ENCODE measurements around the gene EEFSEC.

Gene EEFSEC

GRCh38 chr3:128287216-128287615, 133.9 kb downstream of the EEFSEC start:
- no peak for DNase-seq (ENCODE audit: low read depth)

GRCh38 chr3:128289534-128289933, 136.3 kb downstream of the EEFSEC start:
- no peak for DNase-seq (ENCODE audit: low read depth)

- no peak for DNase-seq (ENCODE audit: low read depth)
These were observed 137.2 kb downstream of the EEFSEC start for GRCh38 chr3:128290484-128290883.

- no peak for DNase-seq (ENCODE audit: low read depth)
These were observed 140.6 kb downstream of the EEFSEC start for GRCh38 chr3:128293930-128294329.

- DNase-seq (ENCODE audit: low read depth) = no peak
These were observed 141.8 kb downstream of the EEFSEC start for GRCh38 chr3:128294999-128295468.

GRCh38 chr3:128296469-128297251, 143.4 kb downstream of the EEFSEC start:
- no peak for DNase-seq (ENCODE audit: low read depth)

- DNase-seq (ENCODE audit: low read depth) = no peak
These were observed 144.3 kb downstream of the EEFSEC start for GRCh38 chr3:128297401-128298138.

GRCh38 chr3:128301186-128302023, 148.1 kb downstream of the EEFSEC start:
- no peak for DNase-seq (ENCODE audit: low read depth)

GRCh38 chr3:128306481-128306880, 153.2 kb downstream of the EEFSEC start:
- DNase-seq (ENCODE audit: low read depth) = no peak

- DNase-seq (ENCODE audit: low read depth) = no peak
These were observed 153.8 kb downstream of the EEFSEC start for GRCh38 chr3:128307029-128307633.

- DNase-seq (ENCODE audit: low read depth) = no peak
These were observed 154.6 kb downstream of the EEFSEC start for GRCh38 chr3:128307781-128308469.

- DNase-seq (ENCODE audit: low read depth) = no peak
These were observed 155.7 kb downstream of the EEFSEC start for GRCh38 chr3:128309026-128309425.

- DNase-seq (ENCODE audit: low read depth) = no peak
These were observed 157.2 kb downstream of the EEFSEC start for GRCh38 chr3:128310286-128311058.

GRCh38 chr3:128311441-128311844, 158.2 kb downstream of the EEFSEC start:
- DNase-seq (ENCODE audit: low read depth) = no peak

GRCh38 chr3:128312271-128312670, 159.0 kb downstream of the EEFSEC start:
- no peak for DNase-seq (ENCODE audit: low read depth)

GRCh38 chr3:128313071-128313725, 159.9 kb downstream of the EEFSEC start:
- DNase-seq (ENCODE audit: low read depth) = no peak

- DNase-seq (ENCODE audit: low read depth) = no peak
These were observed 160.7 kb downstream of the EEFSEC start for GRCh38 chr3:128313935-128314334.

GRCh38 chr3:128315313-128315712, 162.0 kb downstream of the EEFSEC start:
- DNase-seq (ENCODE audit: low read depth) = no peak

GRCh38 chr3:128316481-128316891, 163.2 kb downstream of the EEFSEC start:
- DNase-seq (ENCODE audit: low read depth) = no peak

- no peak for DNase-seq (ENCODE audit: low read depth)
These were observed 163.9 kb downstream of the EEFSEC start for GRCh38 chr3:128317101-128317697.
